Suppressor macrophage treated with lipopolysaccharide for 1 hour (primary cell): ENCODE data around the gene ZNF628.

Experiments
- DNase-seq, 3 donors: peaks; one replicate each; pipeline ENCODE4 v3.0.0-alpha.2; 2020 to 2022

ZNF628 gene

GRCh38 chr19:55451163-55451964, 25.1 kb upstream of the ZNF628 start:
- DNase-seq: no peak

GRCh38 chr19:55451965-55452748, 24.3 kb upstream of the ZNF628 start:
- no peak for DNase-seq

- DNase-seq: peak; percentile 41 to 66 (median 62)
These were observed 23.6 kb upstream of the ZNF628 start for GRCh38 chr19:55452749-55453346.

GRCh38 chr19:55453511-55454260, 22.7 kb upstream of the ZNF628 start:
- DNase-seq: no peak

GRCh38 chr19:55454787-55455243, 21.6 kb upstream of the ZNF628 start:
- peak; percentile 60 to 78 (median 65) for DNase-seq

GRCh38 chr19:55455576-55456235, 20.7 kb upstream of the ZNF628 start:
- no peak for DNase-seq

- no peak for DNase-seq
These were observed 20.1 kb upstream of the ZNF628 start for GRCh38 chr19:55456347-55456746.

GRCh38 chr19:55457683-55458457, 18.5 kb upstream of the ZNF628 start:
- no peak for DNase-seq

- no peak for DNase-seq
These were observed 16.9 kb upstream of the ZNF628 start for GRCh38 chr19:55459551-55459949.

- no peak for DNase-seq
These were observed 16.3 kb upstream of the ZNF628 start for GRCh38 chr19:55459950-55460657.

- DNase-seq: peak; percentile 63 to 78 (median 69)
These were observed 15.7 kb upstream of the ZNF628 start for GRCh38 chr19:55460670-55461258.

GRCh38 chr19:55461259-55461973, 15.0 kb upstream of the ZNF628 start, which contains the start of gene ISOC2:
TSS of gene ISOC2 (minus strand) at chr19:55461642. CDS start at chr19:55456486, 5,156 bp downstream.
- DNase-seq: peak; percentile 100

GRCh38 chr19:55461974-55462626, 14.3 kb upstream of the ZNF628 start:
- peak; percentile 37 to 42 (median 38) for DNase-seq

- no peak for DNase-seq
These were observed 13.7 kb upstream of the ZNF628 start for GRCh38 chr19:55462722-55463121.

- DNase-seq: no peak
These were observed 12.8 kb upstream of the ZNF628 start for GRCh38 chr19:55463583-55464031.

- no peak for DNase-seq
These were observed 12.3 kb upstream of the ZNF628 start for GRCh38 chr19:55464039-55464661.

- DNase-seq: no peak
These were observed 11.8 kb upstream of the ZNF628 start, which contains the start of gene C19orf85 for GRCh38 chr19:55464662-55465054. TSS of gene C19orf85 (minus strand) at chr19:55464751. CDS start at chr19:55464554, 197 bp downstream.
